Endodermal cell (in vitro differentiated cells): ENCODE data around the gene MAP7D2. TPM values are rescaled to one million over a fixed set of nuclear protein-coding genes. Genes with fewer than 3 reads are reported as not detected.
"Not testable (repeated sequence)": the region's sequence is repeated elsewhere in the genome, so short reads cannot be mapped to it uniquely, and the experiment has no call there.

Experiments used
- DNase-seq: peaks from one replicate; pipeline ENCODE4 v3.0.0-alpha.2; 2017
- H3K27ac ChIP-seq: 2 replicates; pipeline ENCODE4 v1.5.1; 2013; ENCODE audit warnings: mild to moderate bottlenecking, low read depth, low read length, moderate library complexity
- H3K27me3 ChIP-seq: 2 replicates; pipeline ENCODE4 v1.6.1; 2013; ENCODE audit warnings: mild to moderate bottlenecking, low read length, moderate library complexity; ENCODE audit not compliant: insufficient read depth, control insufficient read depth, poor library complexity, severe bottlenecking
- H3K36me3 ChIP-seq: 2 replicates; pipeline ENCODE4 v1.7.0; 2013; ENCODE audit warnings: mild to moderate bottlenecking, low read length, moderate library complexity; ENCODE audit not compliant: control insufficient read depth, insufficient read depth
- H3K4me1 ChIP-seq: one replicate; pipeline ENCODE4 v1.7.0; 2013; ENCODE audit warnings: low read length; ENCODE audit not compliant: control insufficient read depth, insufficient read depth
- H3K4me3 ChIP-seq: 2 replicates; pipeline ENCODE4 v1.5.1; 2013; ENCODE audit warnings: mild to moderate bottlenecking, low read length, moderate library complexity
- H3K9ac ChIP-seq: 2 replicates; pipeline ENCODE4 v1.6.1; 2013; ENCODE audit warnings: mild to moderate bottlenecking, low read length, moderate library complexity; ENCODE audit not compliant: poor library complexity, severe bottlenecking; ENCODE audit errors: extremely low read depth
- H3K9me3 ChIP-seq: 2 replicates; pipeline ENCODE4 v1.6.1; 2013; ENCODE audit warnings: mild to moderate bottlenecking, low read length, moderate library complexity; ENCODE audit not compliant: control insufficient read depth
- H3K27ac Mint-ChIP-seq: 2 replicates; pipeline ENCODE4 v1.8.0; 2020; ENCODE audit warnings: mixed read lengths
- H3K27me3 Mint-ChIP-seq: 2 replicates; pipeline ENCODE4 v1.8.0; 2021; ENCODE audit warnings: mild to moderate bottlenecking, mixed read lengths; ENCODE audit not compliant: insufficient read depth
- H3K36me3 Mint-ChIP-seq: 2 replicates; pipeline ENCODE4 v1.8.0; 2020; ENCODE audit warnings: low read depth, mixed read lengths
- H3K4me1 Mint-ChIP-seq: 2 replicates; pipeline ENCODE4 v1.8.0; 2020; ENCODE audit warnings: mixed read lengths
- H3K4me3 Mint-ChIP-seq: 2 replicates; pipeline ENCODE4 v1.8.0; 2020; ENCODE audit warnings: mild to moderate bottlenecking, moderate library complexity, mixed read lengths
- H3K9me3 Mint-ChIP-seq: 2 replicates; pipeline ENCODE4 v1.8.0; 2020; ENCODE audit warnings: mild to moderate bottlenecking, mixed read lengths
- CTCF ChIP-seq: fragments of 200-600 bp; sonication (generic); conservative IDR thresholded peaks from 2 replicates; pipeline ENCODE4 v1.5.0; 2021; ENCODE audit warnings: antibody characterized with exemption, mild to moderate bottlenecking
- WGBS, 2 experiments: methylation state at CpG; one replicate each; pipeline versions ENCODE4 v1.1.5 to v1.1.7; 2013; ENCODE audit warnings: missing lambda C conversion rate in 2 of 2, mixed read lengths in 1 of 2; ENCODE audit not compliant: insufficient coverage in 1 of 2, insufficient read length in 1 of 2; 5-methylcytosine and 5-hydroxymethylcytosine counted together
- long read RNA-seq, 4 experiments: library from polyadenylated mRNA in 2 of 4; library from RNA in 1 of 4; library from capped mRNA in 1 of 4; stranded (forward) in 3 of 4; unstranded in 1 of 4; transcript quantifications; one replicate each; pipeline ENCODE4 v2.0.0, GENCODE V29; 2020 to 2021; ENCODE audit warnings: inconsistent platforms in 1 of 4
- polyA plus RNA-seq, 2 experiments: library from polyadenylated mRNA; stranded (reverse); fragments of 50-300 nt; gene quantifications; one replicate each; pipeline ENCODE4 v1.2.3, GENCODE V29; 2013
- total RNA-seq, 2 donors: library from RNA; stranded (reverse); fragmentation: NEBNext Ultra II Directional in 1 of 2; extraction: Animal tissue kit (Norgen Biotek cat#: 25700) in 1 of 2; gene quantifications; 2 replicates in 1 of 2; 3 replicates in 1 of 2; pipeline ENCODE4 v1.2.1, GENCODE V29; 2021

Gene MAP7D2
- 1 to 10 TPM; 1.5 to 1.9 TPM for total RNA-seq
- 1.5 TPM for polyA plus RNA-seq (2013, experiment 1 of 2)
- 1.7 TPM for polyA plus RNA-seq (2013, experiment 2 of 2)
- long read RNA-seq, experiment 1, result 0 reads
- long read RNA-seq, experiment 2, transcript MAP7D2-201 (17 exons, 3,918 nt), result major isoform, 5 of 5 reads
- long read RNA-seq, experiment 2, partial matches to known transcripts, result 0 of 5 reads
- long read RNA-seq, experiment 2, other reads (novel, unspliced or antisense), result 0 of 5 reads
- long read RNA-seq, experiment 3, partial matches to known transcripts, result 9 of 16 reads
- long read RNA-seq, experiment 3, other reads (novel, unspliced or antisense), result 3 of 16 reads
- long read RNA-seq, experiment 4, partial matches to known transcripts, result 0 of 2 reads
- long read RNA-seq, experiment 4, other reads (novel, unspliced or antisense), result 2 of 2 reads

GRCh38 chrX:20116577-20117240 is at the start of gene MAP7D2:
TSS of gene MAP7D2 (minus strand) at chrX:20116907. CDS start at chrX:20116879, 28 bp downstream.
- 35 to 74% methylated on average over 22 to 91 of the region's 91 CpGs for WGBS, 2 experiments
- H3K4me3 Mint-ChIP-seq, result peak within 1 kb of the TSS; percentile 43
- no peaks in the 10 kb centered on the region for H3K36me3 Mint-ChIP-seq
- Histone ChIP-seq H3K9ac (no peak within 1 kb of the TSS), H3K27me3 (peaks cover 30% of the 10 kb centered on the region), H3K36me3 (no peaks in the 10 kb centered on the region), H3K9me3 (no peaks in the 10 kb centered on the region), H3K27ac (no peak within 1 kb of the TSS), H3K4me1 (no peaks in the 10 kb centered on the region), H3K4me3 (peak within 1 kb of the TSS; percentile 56)
- H3K27me3 Mint-ChIP-seq, result peaks cover 37% of the 10 kb centered on the region
- H3K9me3 Mint-ChIP-seq, result peaks cover 53% of the 10 kb centered on the region
- DNase-seq, result peak; percentile 67
- TF ChIP-seq CTCF, result no peak
- no peak within 1 kb of the TSS for H3K27ac Mint-ChIP-seq
- H3K4me1 Mint-ChIP-seq, result no peaks in the 10 kb centered on the region

GRCh38 chrX:20162516-20162915 is 45.8 kb upstream of the MAP7D2 start:
- H3K4me3 Mint-ChIP-seq, DNase-seq, H3K27me3 Mint-ChIP-seq, H3K9me3 ChIP-seq, H3K27me3 ChIP-seq, H3K4me1 Mint-ChIP-seq, H3K4me3 ChIP-seq, H3K27ac ChIP-seq, H3K9ac ChIP-seq, H3K27ac Mint-ChIP-seq, H3K4me1 ChIP-seq: not testable (repeated sequence)
- H3K36me3 Mint-ChIP-seq, result peaks cover 24% of the 10 kb centered on the region
- H3K9me3 Mint-ChIP-seq, result peaks cover 22% of the 10 kb centered on the region
- peaks cover 36% of the 10 kb centered on the region for H3K36me3 ChIP-seq

GRCh38 chrX:20159797-20160385 is 43.2 kb upstream of the MAP7D2 start:
- no peak overlapping the region for H3K27ac Mint-ChIP-seq
- no peak overlapping the region for H3K27ac ChIP-seq
- H3K27me3 Mint-ChIP-seq, result no peaks in the 10 kb centered on the region
- peaks cover 34% of the 10 kb centered on the region for H3K9me3 Mint-ChIP-seq
- H3K36me3 Mint-ChIP-seq, result peaks cover 19% of the 10 kb centered on the region
- no peak for TF ChIP-seq CTCF
- H3K36me3 ChIP-seq, result peaks cover 42% of the 10 kb centered on the region
- no peaks in the 10 kb centered on the region for H3K4me1 ChIP-seq
- no peak overlapping the region for H3K9ac ChIP-seq
- no peak overlapping the region for H3K4me3 ChIP-seq
- peaks cover 3% of the 10 kb centered on the region for H3K4me1 Mint-ChIP-seq
- DNase-seq, result no peak
- no peak overlapping the region for H3K4me3 Mint-ChIP-seq
- H3K9me3 ChIP-seq, result no peaks in the 10 kb centered on the region
- 97 to 100% methylated on average over 2 to 4 of the region's 4 CpGs for WGBS, 2 experiments
- H3K27me3 ChIP-seq, result no peaks in the 10 kb centered on the region
